Measurements from ENCODE around the gene PTPRC.

The PTPRC gene

DNA sequence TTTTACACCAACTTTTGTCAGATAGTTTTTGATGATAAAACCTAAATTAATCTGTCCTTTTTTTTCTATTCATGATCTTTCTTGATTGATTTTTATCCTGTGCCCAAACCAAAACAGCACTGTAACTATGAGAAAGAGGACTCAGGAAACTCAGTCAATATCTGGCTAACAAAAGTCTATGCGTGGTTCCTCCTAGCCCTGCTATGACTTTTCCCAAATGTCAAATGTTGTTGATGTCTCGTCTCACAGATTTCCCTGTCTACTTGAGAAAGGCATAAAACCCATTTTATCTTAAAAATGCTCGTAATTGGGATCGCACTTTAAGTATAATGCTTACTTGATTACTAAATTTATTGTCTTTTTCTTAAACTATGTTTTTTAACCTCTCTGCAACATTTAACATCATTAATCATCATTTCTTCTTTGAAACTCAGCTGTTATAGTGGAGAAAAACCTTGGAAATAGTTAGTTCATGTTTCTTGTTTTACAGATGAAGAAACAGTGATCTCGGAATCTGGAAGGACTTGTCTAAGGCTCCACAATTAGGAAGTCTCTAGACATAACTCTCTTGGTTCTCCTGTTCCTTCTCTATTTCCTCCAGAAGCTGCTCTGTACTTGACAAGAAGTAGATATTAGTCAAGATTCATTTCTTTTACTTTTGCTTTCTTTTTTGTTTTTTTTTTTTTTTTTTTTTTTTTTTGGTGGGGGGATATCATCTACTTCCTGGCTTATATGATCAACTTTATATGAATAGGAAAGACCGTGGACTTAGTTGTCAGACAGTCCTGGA lies 26.2 kb upstream of the PTPRC start:
- no peaks in the 10 kb centered on the region for H3K27me3 ChIP-seq (ENCODE audit: insufficient read depth, low read length)
- H3K4me3 ChIP-seq (ENCODE audit: low read depth, low read length, poor library complexity, severe bottlenecking) = no peak overlapping the region
- H3K4me2 ChIP-seq (ENCODE audit: low read length) = peak overlapping the region; percentile 45
- H3K4me1 ChIP-seq (ENCODE audit: insufficient read depth, low read length, severe bottlenecking) = peaks cover 46% of the 10 kb centered on the region
- TF ChIP-seq, protein P1, sequence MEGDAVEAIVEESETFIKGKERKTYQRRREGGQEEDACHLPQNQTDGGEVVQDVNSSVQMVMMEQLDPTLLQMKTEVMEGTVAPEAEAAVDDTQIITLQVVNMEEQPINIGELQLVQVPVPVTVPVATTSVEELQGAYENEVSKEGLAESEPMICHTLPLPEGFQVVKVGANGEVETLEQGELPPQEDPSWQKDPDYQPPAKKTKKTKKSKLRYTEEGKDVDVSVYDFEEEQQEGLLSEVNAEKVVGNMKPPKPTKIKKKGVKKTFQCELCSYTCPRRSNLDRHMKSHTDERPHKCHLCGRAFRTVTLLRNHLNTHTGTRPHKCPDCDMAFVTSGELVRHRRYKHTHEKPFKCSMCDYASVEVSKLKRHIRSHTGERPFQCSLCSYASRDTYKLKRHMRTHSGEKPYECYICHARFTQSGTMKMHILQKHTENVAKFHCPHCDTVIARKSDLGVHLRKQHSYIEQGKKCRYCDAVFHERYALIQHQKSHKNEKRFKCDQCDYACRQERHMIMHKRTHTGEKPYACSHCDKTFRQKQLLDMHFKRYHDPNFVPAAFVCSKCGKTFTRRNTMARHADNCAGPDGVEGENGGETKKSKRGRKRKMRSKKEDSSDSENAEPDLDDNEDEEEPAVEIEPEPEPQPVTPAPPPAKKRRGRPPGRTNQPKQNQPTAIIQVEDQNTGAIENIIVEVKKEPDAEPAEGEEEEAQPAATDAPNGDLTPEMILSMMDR (IDR thresholded peaks at IDR 0.05; ENCODE audit: low read length) = no peak
- no peak for TF ChIP-seq EZH2 (IDR thresholded peaks at IDR 0.05; ENCODE audit: borderline replicate concordance, low read length)
- H3F3A ChIP-seq (ENCODE audit: insufficient read depth, low read length) = 0 out of 2 replicates have a peak, but pooled peaks cover 7% of the 10 kb centered on the region
- no peaks in the 10 kb centered on the region for H3K79me2 ChIP-seq (ENCODE audit: insufficient read depth, low read length)
- H3K9me2 ChIP-seq (ENCODE audit: low read depth, low read length) = no peaks in the 10 kb centered on the region
- H3K27ac ChIP-seq (ENCODE audit: low read depth, low read length, poor library complexity, severe bottlenecking) = peak overlapping the region; percentile 24
- H4K20me1 ChIP-seq (ENCODE audit: insufficient read depth, low read length) = no peaks in the 10 kb centered on the region
- H3K36me3 ChIP-seq (ENCODE audit: insufficient read depth, low read length) = no peaks in the 10 kb centered on the region
- peak overlapping the region; percentile 22; the same call in 1 of the 2 replicates for H3K9ac ChIP-seq (ENCODE audit: low read length)
- no peaks in the 10 kb centered on the region for H3K9me3 ChIP-seq (ENCODE audit: low read length)
- peak overlapping the region; percentile 80 for H2AFZ ChIP-seq (ENCODE audit: low read length)

DNA sequence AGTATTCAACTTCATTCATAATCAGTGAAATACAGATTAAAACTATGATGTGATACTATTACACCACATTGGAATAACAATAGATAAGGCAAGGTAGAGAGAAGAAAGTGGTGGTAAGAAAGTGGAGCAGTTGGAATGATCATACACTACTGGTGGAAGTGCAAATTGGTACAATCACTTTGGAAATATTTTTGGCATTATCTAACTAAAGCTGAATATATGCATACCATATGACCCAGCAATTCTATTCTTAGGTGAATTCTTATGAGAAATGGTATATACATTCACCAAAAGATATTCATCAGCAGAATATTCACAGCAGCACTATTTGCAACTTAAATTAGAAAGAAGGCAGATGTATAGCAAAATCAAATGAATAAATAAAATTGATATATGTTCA lies 21.4 kb upstream of the PTPRC start:
- Histone ChIP-seq H3K4me1 (ENCODE audit: insufficient read depth, low read length, severe bottlenecking) (peaks cover 77% of the 10 kb centered on the region), H3K27ac (ENCODE audit: low read depth, low read length, poor library complexity, severe bottlenecking) (peak overlapping the region; percentile 99), H3K9ac (ENCODE audit: low read length) (no peak overlapping the region), H3K79me2 (ENCODE audit: insufficient read depth, low read length) (no peaks in the 10 kb centered on the region), H2AFZ (ENCODE audit: low read length) (no peak overlapping the region), H3K27me3 (ENCODE audit: insufficient read depth, low read length) (no peaks in the 10 kb centered on the region), H4K20me1 (ENCODE audit: insufficient read depth, low read length) (no peaks in the 10 kb centered on the region), H3K9me2 (ENCODE audit: low read depth, low read length) (no peaks in the 10 kb centered on the region), H3K4me2 (ENCODE audit: low read length) (no peak overlapping the region), H3K9me3 (ENCODE audit: low read length) (no peaks in the 10 kb centered on the region), H3F3A (ENCODE audit: insufficient read depth, low read length) (no peaks in the 10 kb centered on the region), H3K36me3 (ENCODE audit: insufficient read depth, low read length) (no peaks in the 10 kb centered on the region), H3K4me3 (ENCODE audit: low read depth, low read length, poor library complexity, severe bottlenecking) (no peak overlapping the region)
- TF ChIP-seq, protein P1 (IDR thresholded peaks at IDR 0.05; ENCODE audit: low read length) = no peak
- no peak for TF ChIP-seq EZH2 (IDR thresholded peaks at IDR 0.05; ENCODE audit: borderline replicate concordance, low read length)

DNA sequence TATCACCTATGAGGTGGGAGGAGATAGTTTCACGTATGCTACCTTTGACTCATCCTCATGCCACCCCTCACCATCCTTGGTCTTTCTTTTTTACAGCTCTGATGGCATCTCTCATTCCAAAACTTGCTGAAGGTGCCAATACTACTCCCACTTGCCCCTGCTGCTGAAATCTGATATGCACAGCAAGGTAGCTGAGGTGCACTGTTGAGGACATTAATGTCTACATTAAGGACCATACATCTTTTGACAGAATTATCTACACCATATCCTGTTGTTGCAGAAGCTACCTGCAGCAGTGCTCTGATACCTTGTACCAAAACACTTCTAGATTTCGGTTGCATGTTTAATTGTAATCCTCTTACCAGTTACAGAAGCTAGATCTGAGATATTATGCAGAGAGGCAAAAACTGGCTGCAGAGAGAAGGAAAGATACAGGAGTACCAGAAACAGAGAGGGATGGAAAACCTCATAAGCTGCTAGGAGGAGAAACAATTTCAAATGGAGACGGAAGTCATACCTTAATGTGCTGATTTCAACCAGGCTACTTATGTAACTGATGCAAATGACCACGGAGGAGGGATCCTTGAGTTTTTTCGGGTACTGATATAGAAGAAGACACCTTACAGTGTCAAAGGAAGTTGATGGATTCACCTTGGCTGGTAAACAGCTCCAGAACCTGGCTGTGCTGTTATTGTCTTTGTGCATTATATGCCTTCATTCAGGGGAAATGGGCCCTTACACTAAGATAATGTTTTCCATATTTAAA lies 19.3 kb upstream of the PTPRC start:
- H3K9me3 ChIP-seq (ENCODE audit: low read length) = no peaks in the 10 kb centered on the region
- peak overlapping the region; percentile 53 for H3K4me3 ChIP-seq (ENCODE audit: low read depth, low read length, poor library complexity, severe bottlenecking)
- H2AFZ ChIP-seq (ENCODE audit: low read length) = no peak overlapping the region
- no peaks in the 10 kb centered on the region for H3K79me2 ChIP-seq (ENCODE audit: insufficient read depth, low read length)
- H3K9ac ChIP-seq (ENCODE audit: low read length) = peak overlapping the region; percentile 83
- H4K20me1 ChIP-seq (ENCODE audit: insufficient read depth, low read length) = no peaks in the 10 kb centered on the region
- 0 out of 2 replicates have a peak, but pooled peaks cover 4% of the 10 kb centered on the region for H3F3A ChIP-seq (ENCODE audit: insufficient read depth, low read length)
- H3K27ac ChIP-seq (ENCODE audit: low read depth, low read length, poor library complexity, severe bottlenecking) = peak overlapping the region; percentile 99
- no peaks in the 10 kb centered on the region for H3K27me3 ChIP-seq (ENCODE audit: insufficient read depth, low read length)
- TF ChIP-seq, protein P1 (IDR thresholded peaks at IDR 0.05; ENCODE audit: low read length) = peak; percentile 18; the same call in 1 of the 2 replicates
- TF ChIP-seq EZH2 (IDR thresholded peaks at IDR 0.05; ENCODE audit: borderline replicate concordance, low read length) = no peak
- peak overlapping the region; percentile 89 for H3K4me2 ChIP-seq (ENCODE audit: low read length)
- H3K36me3 ChIP-seq (ENCODE audit: insufficient read depth, low read length) = no peaks in the 10 kb centered on the region
- no peaks in the 10 kb centered on the region for H3K9me2 ChIP-seq (ENCODE audit: low read depth, low read length)
- H3K4me1 ChIP-seq (ENCODE audit: insufficient read depth, low read length, severe bottlenecking) = peaks cover 80% of the 10 kb centered on the region

Data from OCI-LY1 (cell line).